Measurements from ENCODE around the gene CTU2. TPM values are rescaled to one million over a fixed set of nuclear protein-coding genes. Genes with fewer than 3 reads are reported as not detected.

CTU2 gene
- 10 to 100 TPM; 29.6 to 36.2 TPM for total RNA-seq

DNA sequence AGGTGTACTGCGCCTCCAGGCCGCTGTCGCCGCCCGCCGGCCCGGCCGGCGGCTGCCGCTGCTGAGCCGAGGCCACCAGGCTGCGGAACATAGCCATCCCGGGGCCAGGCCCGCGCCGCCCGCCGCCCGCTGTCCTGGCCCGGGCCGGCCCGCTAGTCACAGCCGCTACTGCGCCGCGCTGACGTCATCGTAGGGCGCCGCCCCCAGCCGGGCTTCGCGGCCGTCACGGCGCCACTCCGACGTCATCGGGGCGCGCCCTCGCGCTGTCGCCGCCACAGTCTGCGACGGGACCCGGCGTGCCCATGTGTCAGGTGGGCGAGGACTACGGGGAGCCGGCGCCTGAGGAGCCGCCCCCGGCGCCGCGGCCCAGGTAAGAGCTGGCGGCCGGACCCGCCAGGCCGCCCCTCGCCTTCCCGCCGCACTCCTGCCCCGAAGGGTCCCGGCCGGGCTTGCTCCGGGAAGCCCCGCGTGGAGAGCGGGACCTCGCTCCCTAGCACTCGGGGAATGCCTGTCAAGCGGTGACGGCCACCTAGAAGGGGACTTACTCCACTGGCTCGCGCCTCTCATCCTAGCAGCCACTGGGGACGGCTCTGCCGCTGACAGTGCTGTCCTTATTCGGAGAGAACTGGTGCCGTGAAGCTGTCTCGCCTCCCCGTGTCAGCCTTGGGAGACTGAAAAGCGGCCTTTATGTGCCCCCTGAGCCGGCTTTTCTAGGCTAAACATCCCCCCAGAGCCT lies at the start of gene CTU2, which contains the start of gene RNF166:
CTU2 (plus strand) TSS at position 275 of the 736 bp plus-strand sequence; CDS start at position 303, 28 bp downstream.
RNF166 (minus strand) TSS at position 180 of the 736 bp plus-strand sequence; CDS start at position 97, 83 bp downstream.
- intact Hi-C loops (cut with DNase I, micrococcal nuclease) = loop anchor here (1.0 kb wide), 9 partner anchors 20 to 511 kb away; partner anchors contain the start of genes SNAI3 (in 2 of the 2), ZC3H18 (in 2 of the 2), CYBA (in 1 of the 2) and MVD (in 1 of the 2)
- Mint-ChIP-seq H3K36me3 (ENCODE audit: low read depth) (peaks cover 11% of the 10 kb centered on the region), H3K4me3 (peak within 1 kb of the TSS; percentile 92), H3K4me1 (peaks cover 43% of the 10 kb centered on the region), H3K27me3 (no peaks in the 10 kb centered on the region), H3K9me3 (ENCODE audit: low read depth) (no peaks in the 10 kb centered on the region), H3K27ac (peak within 1 kb of the TSS; percentile 92)
- ChIA-PET POLR2A (interaction anchor here (1.6 kb wide), 1 partner anchor 22 kb away, joined by 3 read pairs; no protein-coding TSS in a partner anchor), CTCF (interaction anchor here (0.6 to 1.4 kb wide), 2 partner anchors 22 to 805 kb away, joined by 3 read pairs; no protein-coding TSS in a partner anchor)
- peak; percentile 96 for DNase-seq
- peak; percentile 59 for ATAC-seq

DNA sequence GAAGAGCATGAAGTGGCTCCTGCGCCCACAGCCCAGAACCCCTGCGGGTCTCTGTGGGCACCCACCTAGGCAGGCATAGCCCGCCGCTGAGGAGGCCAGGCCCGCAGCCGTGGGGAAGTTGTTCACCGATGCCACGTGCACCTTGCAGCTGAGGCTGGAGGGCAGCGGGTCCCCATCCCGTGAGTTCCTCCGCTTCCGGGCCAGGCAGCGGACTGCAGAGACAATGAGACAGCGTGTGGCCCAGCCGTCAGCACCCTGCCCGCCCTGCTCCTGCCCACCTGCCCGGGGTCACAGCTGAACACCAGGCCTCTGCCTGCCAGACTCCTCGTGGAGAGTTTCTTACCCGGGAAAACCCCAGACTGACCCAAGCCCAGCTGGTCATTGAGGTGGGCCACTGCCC lies 48.9 kb upstream of the CTU2 start:
- Mint-ChIP-seq H3K9me3 (ENCODE audit: low read depth) (no peaks in the 10 kb centered on the region), H3K4me1 (peaks cover 11% of the 10 kb centered on the region), H3K27ac (no peak overlapping the region), H3K27me3 (no peaks in the 10 kb centered on the region), H3K4me3 (no peak overlapping the region), H3K36me3 (ENCODE audit: low read depth) (peaks cover 11% of the 10 kb centered on the region)
- DNase-seq = no peak
- intact Hi-C loops (cut with DNase I, micrococcal nuclease) = no loop called here
- ATAC-seq = no peak
- POLR2A ChIA-PET = no interaction called here
- CTCF ChIA-PET = no interaction called here

DNA sequence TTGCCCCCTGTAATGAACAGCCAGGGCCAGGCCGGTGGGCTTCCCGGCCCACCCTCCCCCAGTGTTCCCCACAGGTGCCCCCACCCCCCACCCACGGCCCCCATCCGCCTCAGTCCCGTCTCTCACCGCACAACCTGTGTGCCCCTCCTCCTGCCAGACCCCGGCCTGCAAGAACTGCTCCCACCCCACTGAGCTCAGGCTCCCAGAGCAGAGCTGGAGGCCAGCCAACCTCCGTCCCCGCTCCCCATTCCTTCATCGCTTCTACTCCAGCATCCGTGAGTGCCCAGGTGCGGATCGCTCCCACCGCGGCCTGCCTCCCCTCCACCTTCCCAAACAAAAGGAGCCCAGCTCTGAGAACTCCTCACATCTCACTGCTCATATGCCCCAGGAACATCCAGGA lies 47.6 kb upstream of the CTU2 start:
- H3K27ac Mint-ChIP-seq = no peak overlapping the region
- CTCF ChIA-PET = interaction anchor here (1.1 kb wide), 1 partner anchor 23 kb away, joined by 3 read pairs; no protein-coding TSS in a partner anchor
- H3K4me3 Mint-ChIP-seq = no peak overlapping the region
- no peak for DNase-seq
- no peak for ATAC-seq
- intact Hi-C loops (cut with DNase I, micrococcal nuclease) = no loop called here
- H3K9me3 Mint-ChIP-seq (ENCODE audit: low read depth) = no peaks in the 10 kb centered on the region
- POLR2A ChIA-PET = no interaction called here
- H3K36me3 Mint-ChIP-seq (ENCODE audit: low read depth) = peaks cover 11% of the 10 kb centered on the region
- no peaks in the 10 kb centered on the region for H3K27me3 Mint-ChIP-seq
- peaks cover 11% of the 10 kb centered on the region for H3K4me1 Mint-ChIP-seq

DNA sequence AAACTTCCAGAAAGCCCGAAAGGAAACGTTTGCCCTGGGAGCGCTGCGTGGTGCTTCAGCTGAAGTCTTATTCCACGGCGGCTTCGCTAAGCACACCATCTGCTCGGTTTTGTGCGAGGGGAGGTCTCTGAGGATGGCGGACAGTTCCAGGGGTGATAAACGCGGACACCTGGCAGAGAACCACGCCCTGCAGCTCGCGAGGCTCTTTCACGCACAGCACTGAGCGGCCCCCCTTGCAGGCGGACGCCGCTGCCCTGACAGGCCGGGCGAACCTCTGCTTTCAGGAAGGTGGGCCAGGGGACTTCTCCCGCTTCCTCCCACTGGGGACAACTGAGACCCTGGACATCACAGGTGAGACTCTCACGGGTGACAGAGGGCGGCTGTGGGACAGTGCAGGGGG lies 47.1 kb upstream of the CTU2 start:
- Mint-ChIP-seq H3K4me1 (peaks cover 14% of the 10 kb centered on the region), H3K27ac (no peak overlapping the region), H3K9me3 (ENCODE audit: low read depth) (no peaks in the 10 kb centered on the region), H3K4me3 (no peak overlapping the region), H3K27me3 (no peaks in the 10 kb centered on the region), H3K36me3 (ENCODE audit: low read depth) (peaks cover 11% of the 10 kb centered on the region)
- CTCF ChIA-PET = interaction anchor here (1.1 kb wide), 1 partner anchor 22 kb away, joined by 3 read pairs; no protein-coding TSS in a partner anchor
- POLR2A ChIA-PET = no interaction called here
- ATAC-seq (no peak), DNase-seq (no peak)
- intact Hi-C loops (cut with DNase I, micrococcal nuclease) = no loop called here

DNA sequence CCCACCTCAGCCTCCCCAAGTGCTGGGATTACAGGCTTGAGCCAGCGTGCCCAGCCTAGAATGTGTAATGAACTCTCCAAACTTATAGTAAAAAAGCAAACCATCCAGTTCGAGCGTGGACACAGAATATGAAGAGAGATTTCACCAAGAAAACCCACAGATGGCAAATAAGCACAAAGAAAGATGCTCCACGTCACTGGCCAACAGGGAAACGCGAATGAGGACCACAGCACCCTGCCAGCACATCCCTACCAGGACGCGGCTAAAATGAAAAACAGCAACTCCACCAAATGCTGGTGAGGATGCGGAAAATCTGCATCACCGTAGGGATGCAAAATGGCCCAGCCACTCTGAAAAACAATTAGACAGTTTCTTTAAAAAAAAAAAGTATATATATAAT lies 44.8 kb upstream of the CTU2 start:
- peaks cover 6% of the 10 kb centered on the region for H3K36me3 Mint-ChIP-seq (ENCODE audit: low read depth)
- DNase-seq (no peak), ATAC-seq (no peak)
- ChIA-PET POLR2A (no interaction called here), CTCF (interaction anchor here (0.7 kb wide), 1 partner anchor 24 kb away, joined by 3 read pairs; no protein-coding TSS in a partner anchor)
- intact Hi-C loops (cut with DNase I, micrococcal nuclease) = no loop called here
- H3K9me3 Mint-ChIP-seq (ENCODE audit: low read depth) = no peaks in the 10 kb centered on the region
- peak overlapping the region; percentile 59 for H3K27ac Mint-ChIP-seq
- peak overlapping the region; percentile 92 for H3K4me3 Mint-ChIP-seq
- peaks cover 14% of the 10 kb centered on the region for H3K4me1 Mint-ChIP-seq
- H3K27me3 Mint-ChIP-seq = no peaks in the 10 kb centered on the region

DNA sequence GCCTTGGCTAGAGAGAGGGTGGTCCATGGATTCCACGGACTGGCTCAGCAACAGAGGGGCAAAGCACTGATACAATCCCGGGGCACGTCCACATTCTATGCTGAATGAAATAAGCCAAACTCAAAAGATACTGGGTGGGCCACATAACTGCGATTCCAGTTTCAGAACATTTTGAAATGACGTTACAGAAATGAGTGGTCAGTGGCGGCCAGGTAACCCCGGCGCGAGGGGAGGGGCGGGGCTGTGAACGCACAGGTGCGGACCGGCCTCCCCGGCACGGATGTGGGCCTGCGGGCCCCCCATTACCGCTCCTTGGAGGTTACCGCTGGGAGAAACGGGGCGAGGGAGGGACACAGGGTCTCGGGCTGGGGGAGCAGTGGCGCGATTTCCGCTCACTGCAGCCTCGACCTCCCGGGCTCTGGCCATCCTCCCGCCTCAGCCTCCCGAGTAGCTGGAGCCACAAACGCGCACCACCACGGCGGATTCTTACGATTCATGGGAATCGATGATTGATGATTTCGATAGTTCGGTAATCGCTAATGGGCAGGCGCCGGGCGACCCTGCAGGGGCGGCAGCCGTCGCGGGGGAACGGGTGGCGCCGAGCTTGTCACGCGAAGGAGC lies 44.0 kb upstream of the CTU2 start:
- intact Hi-C loops (cut with DNase I, micrococcal nuclease) = loop anchor here in 1 of 2 experiments (2.0 kb wide), 2 partner anchors 122 to 210 kb away; partner anchors contain the start of genes PIEZO1 and ZFPM1
- peaks cover 14% of the 10 kb centered on the region for H3K4me1 Mint-ChIP-seq
- POLR2A ChIA-PET = interaction anchor here (1.0 kb wide), 1 partner anchor 43 kb away, joined by 7 read pairs; no protein-coding TSS in a partner anchor
- CTCF ChIA-PET = interaction anchor here (2.1 kb wide), 1 partner anchor 23 kb away, joined by 7 read pairs; no protein-coding TSS in a partner anchor
- no peak for ATAC-seq
- H3K36me3 Mint-ChIP-seq (ENCODE audit: low read depth) = peaks cover 6% of the 10 kb centered on the region
- H3K9me3 Mint-ChIP-seq (ENCODE audit: low read depth) = no peaks in the 10 kb centered on the region
- peak; percentile 45 for DNase-seq
- H3K4me3 Mint-ChIP-seq = peak overlapping the region; percentile 92
- no peaks in the 10 kb centered on the region for H3K27me3 Mint-ChIP-seq
- peak overlapping the region; percentile 86 for H3K27ac Mint-ChIP-seq

DNA sequence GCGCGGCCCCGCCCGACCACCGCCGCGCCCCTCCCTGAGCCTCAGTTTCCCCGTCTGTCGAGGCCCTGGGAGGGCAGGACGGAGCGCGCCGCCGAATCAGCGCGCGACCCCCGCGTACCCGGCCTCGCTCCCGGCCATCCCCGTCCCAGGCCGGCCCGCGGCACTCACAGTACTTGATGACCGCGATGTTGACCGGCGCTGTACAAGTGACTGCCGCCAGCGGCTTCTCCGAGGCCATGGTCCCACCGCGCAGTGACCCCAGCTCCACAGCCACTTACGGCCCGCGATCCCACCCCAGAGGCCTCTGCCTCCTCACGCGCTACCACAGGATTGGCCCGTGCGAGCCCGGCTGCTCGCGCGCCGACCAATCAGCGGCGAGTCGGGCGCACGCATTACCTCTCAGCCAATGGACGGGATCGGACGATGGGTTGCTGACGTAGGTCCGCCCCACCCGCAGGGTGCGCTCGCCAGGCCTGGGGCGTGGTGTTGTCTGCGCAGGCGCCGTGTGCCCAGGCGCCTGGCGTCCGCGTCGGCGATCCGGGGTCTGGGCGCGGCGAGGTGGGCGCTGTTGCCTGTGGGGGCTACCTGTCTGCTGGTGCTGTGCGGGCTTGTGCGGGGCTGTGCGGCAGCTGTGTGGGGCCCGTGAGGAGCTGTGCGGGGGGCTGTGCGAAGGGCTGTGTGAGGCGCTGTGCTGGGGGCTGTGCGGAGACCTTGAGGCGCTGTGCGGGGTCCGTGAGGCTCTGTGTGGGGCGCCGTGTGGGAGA lies 43.3 kb upstream of the CTU2 start, which contains the start of gene MVD:
MVD (minus strand) TSS at position 249 of the 764 bp plus-strand sequence; CDS start at position 238, 11 bp downstream.
- H3K4me1 Mint-ChIP-seq = peaks cover 14% of the 10 kb centered on the region
- ATAC-seq (peak; percentile 99), DNase-seq (peak; percentile 98)
- no peaks in the 10 kb centered on the region for H3K27me3 Mint-ChIP-seq
- intact Hi-C loops (cut with DNase I, micrococcal nuclease) = loop anchor here (1.0 to 2.0 kb wide), 14 partner anchors 12 to 712 kb away; partner anchors contain the start of genes CYBA (in 2 of the 2), APRT (in 1 of the 2), BANP (in 1 of the 2) and CDH15 (in 1 of the 2)
- peak within 1 kb of the TSS; percentile 88 for H3K27ac Mint-ChIP-seq
- H3K36me3 Mint-ChIP-seq (ENCODE audit: low read depth) = peaks cover 6% of the 10 kb centered on the region
- H3K4me3 Mint-ChIP-seq = peak within 1 kb of the TSS; percentile 92
- ChIA-PET CTCF (interaction anchor here (0.8 to 2.1 kb wide), 2 partner anchors 18 to 22 kb away, joined by 3 to 7 read pairs; no protein-coding TSS in a partner anchor), POLR2A (interaction anchor here (1.0 kb wide), 1 partner anchor 42 kb away, joined by 7 read pairs; no protein-coding TSS in a partner anchor)
- no peaks in the 10 kb centered on the region for H3K9me3 Mint-ChIP-seq (ENCODE audit: low read depth)

DNA sequence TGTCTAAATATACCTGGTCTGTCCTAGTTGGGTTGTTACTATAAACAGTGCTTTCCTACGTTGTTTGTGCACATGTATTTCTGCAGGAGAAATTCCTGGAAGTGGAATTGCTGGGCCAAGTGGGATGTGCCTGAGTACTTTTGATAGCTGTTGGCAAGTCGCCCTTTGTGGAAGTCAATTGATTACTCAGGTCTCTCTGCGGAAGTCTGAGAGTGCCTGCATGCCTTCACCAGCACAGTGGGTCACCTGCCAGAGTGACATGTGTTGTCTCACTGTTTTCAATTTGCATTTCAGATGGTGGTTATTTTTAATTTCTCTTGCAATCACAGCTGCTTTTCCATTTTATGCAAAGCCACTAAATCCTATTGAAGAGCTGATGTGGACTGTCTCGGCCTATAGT lies 41.2 kb upstream of the CTU2 start:
- ChIA-PET CTCF (interaction anchor here (1.3 to 1.6 kb wide), 3 partner anchors 16 to 72 kb away, joined by 4 to 5 read pairs (median 5); no protein-coding TSS in a partner anchor), POLR2A (no interaction called here)
- no peak for ATAC-seq
- Mint-ChIP-seq H3K27ac (no peak overlapping the region), H3K27me3 (no peaks in the 10 kb centered on the region), H3K9me3 (ENCODE audit: low read depth) (no peaks in the 10 kb centered on the region), H3K36me3 (ENCODE audit: low read depth) (peaks cover 4% of the 10 kb centered on the region), H3K4me3 (peak overlapping the region; percentile 37), H3K4me1 (peaks cover 14% of the 10 kb centered on the region)
- no peak for DNase-seq
- intact Hi-C loops (cut with DNase I, micrococcal nuclease) = no loop called here

DNA sequence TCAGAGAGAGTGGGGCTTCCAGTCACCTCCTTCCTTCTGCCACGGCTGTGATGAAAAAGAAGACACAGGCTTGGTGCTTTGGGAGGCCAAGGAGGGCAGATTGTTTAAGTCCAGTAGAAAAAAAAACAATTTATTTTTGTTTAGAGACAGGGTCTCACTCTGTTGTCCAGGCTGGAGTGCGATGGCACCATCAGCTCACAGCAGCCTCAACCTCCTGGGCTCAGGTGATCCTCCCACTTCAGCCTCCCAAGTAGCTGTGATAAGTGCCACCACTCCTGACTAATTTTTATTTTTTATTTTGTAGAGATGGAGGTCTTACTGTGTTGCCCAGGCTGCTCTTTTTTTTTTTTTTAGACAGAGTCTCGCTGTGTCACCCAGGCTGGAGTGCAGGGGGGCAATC lies 40.7 kb upstream of the CTU2 start:
- Mint-ChIP-seq H3K9me3 (ENCODE audit: low read depth) (no peaks in the 10 kb centered on the region), H3K27me3 (no peaks in the 10 kb centered on the region), H3K4me3 (no peak overlapping the region), H3K27ac (no peak overlapping the region), H3K4me1 (peaks cover 14% of the 10 kb centered on the region), H3K36me3 (ENCODE audit: low read depth) (peaks cover 2% of the 10 kb centered on the region)
- CTCF ChIA-PET = interaction anchor here (1.3 to 1.6 kb wide), 3 partner anchors 15 to 72 kb away, joined by 4 to 5 read pairs (median 5); no protein-coding TSS in a partner anchor
- POLR2A ChIA-PET = no interaction called here
- intact Hi-C loops (cut with DNase I, micrococcal nuclease) = no loop called here
- no peak for DNase-seq
- no peak for ATAC-seq

DNA sequence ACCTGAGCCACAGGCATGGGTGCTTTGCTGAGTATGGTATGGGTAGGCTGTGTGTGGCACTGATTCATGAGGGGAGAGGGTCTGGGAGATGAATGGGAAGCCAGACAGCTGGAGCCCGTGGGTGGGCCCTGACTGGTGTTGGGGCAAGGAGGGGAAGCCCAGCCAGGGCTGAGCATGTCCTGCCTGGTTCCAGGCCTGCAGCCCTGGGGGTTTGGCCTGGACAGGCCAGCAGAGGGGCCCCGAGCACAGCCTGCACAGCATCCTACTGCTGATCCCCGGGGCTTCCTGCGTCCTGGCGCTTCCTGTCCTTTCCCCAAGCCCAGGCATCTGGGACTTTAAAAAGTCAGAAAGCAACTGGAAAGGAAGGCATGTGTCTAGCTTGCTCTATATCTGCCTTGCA lies 38.8 kb upstream of the CTU2 start:
- DNase-seq = no peak
- Mint-ChIP-seq H3K4me1 (peaks cover 3% of the 10 kb centered on the region), H3K27ac (no peak overlapping the region), H3K4me3 (no peak overlapping the region), H3K36me3 (ENCODE audit: low read depth) (peaks cover 2% of the 10 kb centered on the region), H3K9me3 (ENCODE audit: low read depth) (no peaks in the 10 kb centered on the region), H3K27me3 (no peaks in the 10 kb centered on the region)
- CTCF ChIA-PET = interaction anchor here (0.8 kb wide), 1 partner anchor 18 kb away, joined by 3 read pairs; no protein-coding TSS in a partner anchor
- intact Hi-C loops (cut with DNase I, micrococcal nuclease) = no loop called here
- POLR2A ChIA-PET = no interaction called here
- no peak for ATAC-seq
